TTC549 (cell line): Measurements from ENCODE around the gene CNPY4.
A peak's percentile ranks its signal among the peaks of the same experiment; 100 is the strongest.

Experiments
- FAIRE-seq: peaks from 2 replicates; lab custom pipeline; 2012; peaks lifted over from hg19 to GRCh38; lab: Jason Lieb, UNC

The CNPY4 gene

GRCh38 chr7:100148559-100149328 is 29.3 kb downstream of the CNPY4 start, which contains the start of gene LAMTOR4:
TSS of gene LAMTOR4 (plus strand) at chr7:100148918. CDS start at chr7:100148973, 55 bp downstream.
- FAIRE-seq: peak; percentile 94

- FAIRE-seq: no peak
These were observed 33.0 kb downstream of the CNPY4 start for GRCh38 chr7:100152404-100152803.

GRCh38 chr7:100152937-100153666 is 33.7 kb downstream of the CNPY4 start:
- no peak for FAIRE-seq

GRCh38 chr7:100153708-100154535 is 34.5 kb downstream of the CNPY4 start:
- FAIRE-seq: no peak

GRCh38 chr7:100154651-100155491 is 35.4 kb downstream of the CNPY4 start:
- FAIRE-seq: no peak

GRCh38 chr7:100155553-100156317 is 36.3 kb downstream of the CNPY4 start:
- no peak for FAIRE-seq

- no peak for FAIRE-seq
These were observed 37.1 kb downstream of the CNPY4 start for GRCh38 chr7:100156331-100157068.

GRCh38 chr7:100157069-100157333 is 37.6 kb downstream of the CNPY4 start:
- no peak for FAIRE-seq

GRCh38 chr7:100157334-100158228 is 38.1 kb downstream of the CNPY4 start:
- no peak for FAIRE-seq

GRCh38 chr7:100158229-100159098 is 39.0 kb downstream of the CNPY4 start, which contains the start of gene TRAPPC14:
TSS of gene TRAPPC14 (minus strand) at chr7:100158723. CDS start at chr7:100158499, 224 bp downstream.
- FAIRE-seq: no peak

- FAIRE-seq: no peak
These were observed 39.7 kb downstream of the CNPY4 start for GRCh38 chr7:100159099-100159623.

GRCh38 chr7:100160067-100160466 is 40.6 kb downstream of the CNPY4 start:
- FAIRE-seq: no peak

- no peak for FAIRE-seq
These were observed 43.6 kb downstream of the CNPY4 start for GRCh38 chr7:100163006-100163531.

GRCh38 chr7:100163871-100164270 is 44.4 kb downstream of the CNPY4 start:
- no peak for FAIRE-seq

- no peak for FAIRE-seq
These were observed 47.0 kb downstream of the CNPY4 start for GRCh38 chr7:100166317-100166940.

GRCh38 chr7:100166970-100167911 is 47.8 kb downstream of the CNPY4 start:
- FAIRE-seq: no peak
